Mucosa of descending colon (tissue), 3 donors: ENCODE results near the gene AP2A2. TPM values are rescaled to one million over a fixed set of nuclear protein-coding genes. Genes with fewer than 3 reads are reported as not detected.

ENCODE experiments used
- ATAC-seq: fragments of 200-7000 bp; cut with Tn5 transposase; one replicate; pipeline ENCODE4 v1.9.1; 2020; ENCODE audit warnings: mild to moderate bottlenecking, moderate library complexity
- DNase-seq, 3 donors: peaks; one replicate each; pipeline ENCODE4 v3.0.0-alpha.2; 2020
- H3K36me3 ChIP-seq: fragments of 200-600 bp; one replicate; pipeline ENCODE4 v1.8.0; 2021; ENCODE audit warnings: low read depth, mild to moderate bottlenecking
- H3K4me1 ChIP-seq: fragments of 200-600 bp; one replicate; pipeline ENCODE4 v1.8.0; 2021; ENCODE audit warnings: low read depth, mild to moderate bottlenecking
- H3K4me3 ChIP-seq: fragments of 200-600 bp; one replicate; pipeline ENCODE4 v1.8.0; 2021; ENCODE audit warnings: mild to moderate bottlenecking
- H3K9me3 ChIP-seq: fragments of 200-600 bp; one replicate; pipeline ENCODE4 v1.8.0; 2021; ENCODE audit warnings: mild to moderate bottlenecking
- intact Hi-C, 2 donors: fragments of 100-400 bp; cut with DNase I in 1 of 2; cut with micrococcal nuclease in 1 of 2; formaldehyde crosslinking; loops; one replicate each; pipeline versions ENCODE4 v1.11.0 to v1.11.1; 2022; cut with DNase I, micrococcal nuclease
- total RNA-seq, 3 donors: library from RNA; stranded (reverse); fragmentation: NEBNext Ultra II Directional in 2 of 3; extraction: Animal tissue kit (Norgen Biotek cat#: 25700) in 2 of 3; gene quantifications; one replicate each; pipeline versions ENCODE4 v1.2.1 to v1.2.4, GENCODE V29; 2021 to 2023
- TF ChIP-seq, protein P1 (sequence below): fragments of 200-600 bp; IDR thresholded peaks from one replicate; pipeline ENCODE4 v1.8.0; 2022; ENCODE audit warnings: antibody characterized with exemption, mild to moderate bottlenecking
- donor health status: DM: no; HTN: no; CAD: no; lungs with moderate emphysema.
- donor health status: DM: no; HTN: no; CAD: no.
- donor health status: DM: no; HTN: yes; CAD: no.

Gene AP2A2
- total RNA-seq, 3 donors from 2014 or later = 68.8 to 105 (median 99.5) TPM

DNA sequence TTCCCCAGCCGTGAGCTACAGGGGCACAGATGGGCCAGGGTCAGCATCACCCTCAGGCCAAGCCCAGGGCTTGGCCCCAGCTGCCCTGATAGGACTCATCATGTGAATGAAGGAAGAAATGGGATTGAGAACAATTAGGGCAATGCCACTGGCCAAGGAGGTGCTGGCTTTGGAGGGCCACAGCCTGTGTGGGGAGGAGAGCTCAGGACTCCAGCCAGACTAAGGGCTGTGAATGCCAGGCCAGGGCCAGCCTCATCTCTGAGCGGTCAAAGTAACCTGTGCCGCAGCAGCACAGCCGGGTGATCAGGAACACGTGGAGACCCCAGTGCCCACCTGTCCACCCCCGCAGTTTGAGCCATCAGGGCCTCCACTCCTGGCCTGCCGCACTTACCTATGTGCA lies 25.1 kb upstream of the AP2A2 start:
- TF ChIP-seq, protein P1, sequence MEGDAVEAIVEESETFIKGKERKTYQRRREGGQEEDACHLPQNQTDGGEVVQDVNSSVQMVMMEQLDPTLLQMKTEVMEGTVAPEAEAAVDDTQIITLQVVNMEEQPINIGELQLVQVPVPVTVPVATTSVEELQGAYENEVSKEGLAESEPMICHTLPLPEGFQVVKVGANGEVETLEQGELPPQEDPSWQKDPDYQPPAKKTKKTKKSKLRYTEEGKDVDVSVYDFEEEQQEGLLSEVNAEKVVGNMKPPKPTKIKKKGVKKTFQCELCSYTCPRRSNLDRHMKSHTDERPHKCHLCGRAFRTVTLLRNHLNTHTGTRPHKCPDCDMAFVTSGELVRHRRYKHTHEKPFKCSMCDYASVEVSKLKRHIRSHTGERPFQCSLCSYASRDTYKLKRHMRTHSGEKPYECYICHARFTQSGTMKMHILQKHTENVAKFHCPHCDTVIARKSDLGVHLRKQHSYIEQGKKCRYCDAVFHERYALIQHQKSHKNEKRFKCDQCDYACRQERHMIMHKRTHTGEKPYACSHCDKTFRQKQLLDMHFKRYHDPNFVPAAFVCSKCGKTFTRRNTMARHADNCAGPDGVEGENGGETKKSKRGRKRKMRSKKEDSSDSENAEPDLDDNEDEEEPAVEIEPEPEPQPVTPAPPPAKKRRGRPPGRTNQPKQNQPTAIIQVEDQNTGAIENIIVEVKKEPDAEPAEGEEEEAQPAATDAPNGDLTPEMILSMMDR = no peak
- DNase-seq = no peak
- no peak for ATAC-seq
- Histone ChIP-seq H3K4me3 (no peak overlapping the region), H3K36me3 (no peaks in the 10 kb centered on the region), H3K4me1 (no peaks in the 10 kb centered on the region), H3K9me3 (no peaks in the 10 kb centered on the region)
- intact Hi-C loops = no loop called here

DNA sequence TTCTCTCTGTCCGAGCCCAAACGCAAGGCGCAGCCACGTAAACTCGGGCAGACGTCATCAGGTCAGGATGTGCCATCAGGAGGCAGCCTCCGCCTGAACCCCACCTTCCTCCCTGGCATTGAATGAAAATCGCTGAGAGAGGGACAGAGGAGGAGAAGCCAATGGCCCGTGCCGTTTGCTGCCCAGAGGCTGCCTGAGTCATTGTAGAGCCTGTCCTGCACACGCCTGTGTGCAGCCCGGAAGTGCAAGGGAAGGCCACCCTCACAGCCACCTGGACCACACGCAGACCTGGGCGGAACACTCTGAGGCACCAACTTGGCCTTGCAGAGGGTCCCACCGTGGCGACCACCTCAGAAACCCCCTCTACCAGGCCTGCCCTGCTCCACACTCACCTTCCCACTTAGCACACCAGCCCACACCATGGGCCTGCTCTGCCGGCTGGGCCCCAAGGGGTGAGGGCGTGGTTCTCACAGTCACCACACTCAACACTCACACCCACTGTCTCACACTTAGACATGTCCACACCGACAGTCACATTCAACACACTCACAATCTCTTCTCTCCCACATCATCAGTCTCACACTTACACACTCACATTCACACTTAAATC lies 24.1 kb upstream of the AP2A2 start:
- DNase-seq = no peak
- H3K36me3 ChIP-seq = no peaks in the 10 kb centered on the region
- H3K9me3 ChIP-seq = no peaks in the 10 kb centered on the region
- intact Hi-C loops = no loop called here
- no peak for ATAC-seq
- H3K4me3 ChIP-seq = no peak overlapping the region
- TF ChIP-seq, protein P1 = no peak
- no peaks in the 10 kb centered on the region for H3K4me1 ChIP-seq

DNA sequence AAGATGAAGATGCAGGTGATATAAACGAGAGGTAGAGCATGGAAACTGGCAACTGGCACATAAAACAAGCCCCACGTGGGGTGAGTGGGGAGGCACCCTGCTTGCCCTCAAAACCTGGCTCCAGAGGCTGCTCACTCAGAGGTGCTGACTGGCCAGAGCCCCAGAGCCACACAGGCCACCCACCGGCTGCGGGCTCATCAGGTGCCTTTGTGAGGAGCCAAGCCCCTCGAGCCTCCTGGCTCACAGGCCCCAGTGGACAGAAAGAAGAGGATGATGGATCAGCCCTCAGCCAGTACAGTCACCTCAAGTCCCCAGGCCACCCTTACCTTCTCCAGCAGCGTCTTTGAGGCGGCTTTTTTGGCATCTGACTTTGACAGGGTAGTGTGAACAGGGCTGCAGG lies 21.3 kb upstream of the AP2A2 start:
- H3K4me1 ChIP-seq = peaks cover 2% of the 10 kb centered on the region
- no peak overlapping the region for H3K4me3 ChIP-seq
- intact Hi-C loops = no loop called here
- TF ChIP-seq, protein P1 = no peak
- no peaks in the 10 kb centered on the region for H3K9me3 ChIP-seq
- ATAC-seq (no peak), DNase-seq (no peak)
- no peaks in the 10 kb centered on the region for H3K36me3 ChIP-seq

DNA sequence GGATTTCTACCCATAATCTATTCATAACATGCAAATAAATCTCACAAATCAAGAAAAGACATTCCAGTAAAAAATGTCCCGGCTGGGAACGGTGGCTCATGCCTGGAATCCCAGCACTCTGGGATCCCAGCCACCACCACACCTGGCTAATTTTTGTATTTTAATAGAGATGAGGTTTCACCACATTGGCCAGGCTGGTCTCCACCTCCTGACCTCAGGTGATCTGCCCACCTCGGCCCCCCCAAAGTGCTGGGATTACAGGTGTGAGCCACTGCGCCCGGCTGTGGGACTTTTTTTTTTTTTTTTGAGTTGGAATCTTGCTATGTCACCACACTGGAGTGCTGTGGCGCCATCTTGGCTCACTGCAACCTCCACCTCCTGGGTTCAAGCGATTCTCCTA lies 19.7 kb upstream of the AP2A2 start:
- DNase-seq = no peak
- Histone ChIP-seq H3K4me3 (no peak overlapping the region), H3K4me1 (peaks cover 11% of the 10 kb centered on the region), H3K36me3 (no peaks in the 10 kb centered on the region), H3K9me3 (no peaks in the 10 kb centered on the region)
- intact Hi-C loops = no loop called here
- no peak for ATAC-seq
- TF ChIP-seq, protein P1 = no peak

DNA sequence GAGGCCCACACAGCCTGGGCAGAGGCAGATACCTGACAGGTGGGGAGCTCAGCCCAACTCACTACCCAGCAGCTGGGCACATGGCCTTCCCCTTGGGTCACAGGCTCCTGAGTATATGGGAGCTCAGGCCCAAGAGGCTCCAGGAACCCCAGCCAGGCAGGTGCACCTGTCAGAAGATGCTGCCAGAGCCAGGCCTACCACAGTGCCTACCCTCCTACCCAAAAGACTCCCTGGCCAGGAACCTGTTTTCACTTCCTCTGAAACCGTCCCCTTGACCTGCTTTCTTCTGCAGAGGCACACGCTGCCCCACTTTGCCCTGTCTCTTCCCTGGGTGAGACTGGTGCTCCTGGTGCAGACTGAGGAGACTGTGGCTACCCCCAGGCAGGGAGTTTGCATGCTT lies 18.0 kb upstream of the AP2A2 start:
- DNase-seq (no peak), ATAC-seq (no peak)
- Histone ChIP-seq H3K36me3 (no peaks in the 10 kb centered on the region), H3K4me1 (peaks cover 11% of the 10 kb centered on the region), H3K4me3 (no peak overlapping the region), H3K9me3 (no peaks in the 10 kb centered on the region)
- intact Hi-C loops = no loop called here
- TF ChIP-seq, protein P1 = no peak

DNA sequence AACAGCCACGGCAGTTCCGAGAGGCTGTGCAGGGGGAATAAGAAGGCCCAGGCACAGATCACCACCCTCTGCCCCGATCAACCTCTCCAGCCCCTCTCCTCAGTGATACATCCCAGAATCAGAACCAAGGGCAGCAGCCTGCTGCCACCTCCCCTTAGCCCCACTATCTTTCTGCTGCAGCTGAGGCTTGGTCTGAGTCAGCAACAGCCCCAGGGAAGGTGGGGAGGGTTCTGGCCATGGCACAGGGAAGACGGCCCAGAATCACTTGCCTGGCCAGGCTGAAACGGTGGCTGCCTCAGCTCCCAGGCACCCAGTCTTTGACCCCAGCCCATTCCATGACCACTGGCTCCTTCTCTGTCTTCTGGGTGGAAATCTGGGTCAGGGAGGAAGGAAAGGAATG lies 17.4 kb upstream of the AP2A2 start:
- intact Hi-C loops = no loop called here
- TF ChIP-seq, protein P1 = no peak
- no peaks in the 10 kb centered on the region for H3K9me3 ChIP-seq
- no peak overlapping the region for H3K4me3 ChIP-seq
- DNase-seq (no peak), ATAC-seq (no peak)
- peaks cover 11% of the 10 kb centered on the region for H3K4me1 ChIP-seq
- no peaks in the 10 kb centered on the region for H3K36me3 ChIP-seq
